Dendritic cell treated with granulocyte-macrophage colony-stimulating factor and Interleukin-4, amounts not matched to agents 40 ng/mL and 50 ng/mL, for 4 days (primary cell): ENCODE measurements around the gene ECM2.

Source experiments
- H3K27ac Mint-ChIP-seq: one replicate; pipeline ENCODE4 v1.8.0; 2022; ENCODE audit warnings: mild to moderate bottlenecking, mixed read lengths
- H3K27me3 Mint-ChIP-seq: one replicate; pipeline ENCODE4 v1.8.0; 2022; ENCODE audit warnings: mild to moderate bottlenecking, mixed read lengths
- H3K36me3 Mint-ChIP-seq: one replicate; pipeline ENCODE4 v1.8.0; 2022; ENCODE audit warnings: low read depth, mixed read lengths
- H3K4me1 Mint-ChIP-seq: one replicate; pipeline ENCODE4 v1.8.0; 2022; ENCODE audit warnings: low read depth, mixed read lengths
- H3K4me3 Mint-ChIP-seq: one replicate; pipeline ENCODE4 v1.8.0; 2022; ENCODE audit warnings: mild to moderate bottlenecking, moderate library complexity, mixed read lengths
- H3K9me3 Mint-ChIP-seq: one replicate; pipeline ENCODE4 v1.8.0; 2022; ENCODE audit warnings: mixed read lengths
- intact Hi-C: fragments of 100-400 bp; cut with micrococcal nuclease; formaldehyde crosslinking; loops from one replicate; pipeline ENCODE4 v1.15.0; 2022

The ECM2 gene

DNA sequence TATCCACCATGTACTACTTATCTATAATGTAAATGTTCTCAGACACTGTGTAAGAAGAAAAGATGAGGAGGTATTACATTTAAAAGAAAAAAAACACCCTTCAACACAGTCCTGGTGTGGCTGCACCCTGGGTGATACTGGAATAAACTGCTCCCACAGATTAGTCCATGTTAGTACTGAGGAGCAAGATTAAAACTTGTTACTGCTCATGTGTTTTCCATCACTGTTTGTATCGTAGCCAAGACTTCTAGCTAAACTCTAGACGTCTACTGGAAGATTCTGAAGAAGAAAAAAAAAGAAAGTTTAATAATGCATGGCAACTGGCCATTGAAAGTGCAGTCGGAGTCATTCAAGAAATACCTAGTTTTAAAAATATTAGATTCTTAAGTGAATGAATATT is 53.5 kb downstream of the ECM2 start, which contains the start of gene ASPN:
TSS of gene ASPN (minus strand) at position 178 of the 400 bp plus-strand sequence.
- Mint-ChIP-seq H3K27ac (peak within 1 kb of the TSS; percentile 24), H3K4me1 (peaks cover 18% of the 10 kb centered on the region), H3K36me3 (no peaks in the 10 kb centered on the region), H3K4me3 (no peak within 1 kb of the TSS), H3K9me3 (no peaks in the 10 kb centered on the region), H3K27me3 (no peaks in the 10 kb centered on the region)
- intact Hi-C loops = no loop called here

DNA sequence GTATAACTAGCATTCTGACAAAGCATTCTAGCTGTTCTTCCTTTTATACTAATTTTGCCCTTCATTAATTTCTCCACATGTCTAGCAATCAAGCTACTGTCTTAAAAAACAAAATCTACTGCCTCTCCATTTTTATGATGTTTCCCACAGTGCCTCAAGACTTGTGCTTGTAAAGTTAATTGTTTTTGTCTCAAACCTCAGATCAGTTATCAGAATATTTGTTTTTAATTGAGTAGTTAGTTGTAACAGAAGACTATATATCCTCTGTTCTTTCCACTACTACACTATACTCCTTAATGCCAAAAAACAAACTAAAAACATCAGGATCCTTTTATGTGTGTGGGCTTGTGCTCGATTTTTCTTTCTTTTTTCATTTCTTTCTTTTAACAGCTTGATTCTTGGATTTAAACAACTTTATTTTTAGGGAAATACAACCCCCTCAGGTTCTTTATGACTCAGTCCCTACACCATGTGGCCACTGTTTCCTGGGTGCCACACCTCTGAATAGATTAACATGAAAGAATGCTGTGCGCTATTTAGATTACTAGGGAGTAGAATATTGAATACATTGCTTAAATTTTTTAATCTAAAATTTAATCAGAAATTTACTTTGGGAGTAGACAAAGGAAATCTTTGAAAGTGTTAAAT is 54.7 kb downstream of the ECM2 start:
- Mint-ChIP-seq H3K4me3 (no peak overlapping the region), H3K36me3 (no peaks in the 10 kb centered on the region), H3K27ac (peak overlapping the region; percentile 24), H3K9me3 (no peaks in the 10 kb centered on the region), H3K4me1 (peaks cover 13% of the 10 kb centered on the region), H3K27me3 (no peaks in the 10 kb centered on the region)
- intact Hi-C loops = no loop called here

DNA sequence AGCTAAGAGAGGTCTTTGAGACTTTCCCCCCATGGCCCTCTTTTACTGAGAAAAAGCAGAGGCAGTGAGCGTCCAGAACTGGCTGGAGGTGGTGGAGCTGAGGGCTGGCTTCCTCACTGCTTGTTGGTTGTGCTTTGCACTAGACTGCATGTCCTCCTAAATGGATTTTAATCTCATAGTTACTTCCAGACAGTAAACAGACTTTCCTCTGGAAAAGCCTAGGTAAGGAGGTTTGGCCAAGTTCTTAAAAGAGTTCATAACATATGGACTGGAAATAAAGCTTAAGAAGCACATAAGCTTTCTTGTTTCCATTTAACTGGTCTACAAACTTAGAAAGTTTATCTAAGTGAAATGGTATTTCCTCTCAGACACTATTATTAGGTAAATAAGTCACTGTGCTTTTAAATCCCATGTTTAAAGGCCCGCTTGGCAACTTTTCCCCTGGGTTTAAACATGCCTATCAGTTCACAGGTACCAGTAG is 55.5 kb downstream of the ECM2 start:
- H3K4me3 Mint-ChIP-seq = no peak overlapping the region
- no peaks in the 10 kb centered on the region for H3K27me3 Mint-ChIP-seq
- no peaks in the 10 kb centered on the region for H3K36me3 Mint-ChIP-seq
- H3K27ac Mint-ChIP-seq = no peak overlapping the region
- H3K4me1 Mint-ChIP-seq = peaks cover 13% of the 10 kb centered on the region
- intact Hi-C loops = no loop called here
- H3K9me3 Mint-ChIP-seq = no peaks in the 10 kb centered on the region

DNA sequence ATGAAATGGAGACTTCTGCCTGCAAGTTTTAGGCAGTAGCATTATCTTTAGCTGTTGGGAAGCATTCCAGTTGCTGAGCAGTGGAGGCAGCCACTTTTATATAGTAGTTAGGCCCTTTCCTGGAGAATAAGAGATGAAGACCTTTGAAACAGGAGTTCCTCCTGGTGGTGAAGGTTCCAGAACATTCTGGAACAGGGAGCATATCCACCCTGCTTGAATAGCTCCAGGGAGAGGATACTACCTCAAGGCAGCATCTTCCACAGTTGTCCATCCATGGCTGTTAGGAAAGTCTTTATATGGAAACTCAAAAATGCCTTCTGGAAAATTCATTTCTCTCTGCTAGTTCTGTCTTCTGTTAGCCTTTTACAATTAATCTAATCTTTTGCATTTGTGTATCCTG is 56.4 kb downstream of the ECM2 start:
- peaks cover 13% of the 10 kb centered on the region for H3K4me1 Mint-ChIP-seq
- no peaks in the 10 kb centered on the region for H3K27me3 Mint-ChIP-seq
- no peak overlapping the region for H3K4me3 Mint-ChIP-seq
- intact Hi-C loops = no loop called here
- H3K9me3 Mint-ChIP-seq = no peaks in the 10 kb centered on the region
- no peaks in the 10 kb centered on the region for H3K36me3 Mint-ChIP-seq
- no peak overlapping the region for H3K27ac Mint-ChIP-seq

DNA sequence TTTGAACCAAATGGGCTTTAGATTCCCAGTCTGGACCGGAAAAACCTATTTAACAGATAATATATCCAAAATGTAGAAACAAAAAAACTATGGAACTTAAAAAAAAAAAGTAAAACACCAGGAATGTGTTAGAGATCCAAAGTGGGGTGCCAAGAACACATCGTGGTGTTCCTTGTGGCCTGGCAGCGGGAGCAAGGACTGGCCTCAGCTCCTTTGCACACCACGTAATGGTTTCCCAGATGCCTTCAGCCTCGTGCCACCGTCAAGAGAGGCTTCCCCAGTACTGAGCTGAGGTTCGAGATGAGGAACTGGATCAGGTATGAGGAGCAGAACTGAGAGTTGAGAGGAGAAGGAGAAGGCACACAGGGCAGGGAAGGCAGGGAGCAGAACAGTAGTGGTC is 57.0 kb downstream of the ECM2 start:
- no peaks in the 10 kb centered on the region for H3K36me3 Mint-ChIP-seq
- H3K4me3 Mint-ChIP-seq = no peak overlapping the region
- intact Hi-C loops = no loop called here
- no peak overlapping the region for H3K27ac Mint-ChIP-seq
- H3K4me1 Mint-ChIP-seq = peaks cover 13% of the 10 kb centered on the region
- H3K27me3 Mint-ChIP-seq = no peaks in the 10 kb centered on the region
- no peaks in the 10 kb centered on the region for H3K9me3 Mint-ChIP-seq

DNA sequence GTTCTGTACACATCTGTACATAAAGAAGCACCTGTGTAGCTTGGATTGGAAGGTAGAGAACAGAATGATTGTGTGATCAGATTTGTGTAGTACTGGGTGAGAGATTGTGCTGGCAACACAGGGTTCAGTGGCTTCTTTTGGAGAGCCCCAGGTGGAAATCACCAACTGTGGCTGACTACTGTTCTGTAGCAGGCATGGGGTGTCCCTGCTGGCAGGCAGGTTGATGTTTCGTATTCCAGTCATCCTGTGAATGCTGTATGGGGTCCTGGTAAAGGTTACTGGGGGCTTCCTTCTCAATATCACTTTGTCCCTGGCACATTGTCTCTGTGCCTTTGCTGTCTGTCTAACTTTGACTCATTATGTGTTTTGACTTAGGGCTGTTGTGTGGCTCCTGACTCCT is 58.8 kb downstream of the ECM2 start:
- H3K27me3 Mint-ChIP-seq = no peaks in the 10 kb centered on the region
- H3K4me3 Mint-ChIP-seq = no peak overlapping the region
- no peaks in the 10 kb centered on the region for H3K36me3 Mint-ChIP-seq
- H3K4me1 Mint-ChIP-seq = peaks cover 13% of the 10 kb centered on the region
- intact Hi-C loops = no loop called here
- H3K9me3 Mint-ChIP-seq = no peaks in the 10 kb centered on the region
- H3K27ac Mint-ChIP-seq = no peak overlapping the region

DNA sequence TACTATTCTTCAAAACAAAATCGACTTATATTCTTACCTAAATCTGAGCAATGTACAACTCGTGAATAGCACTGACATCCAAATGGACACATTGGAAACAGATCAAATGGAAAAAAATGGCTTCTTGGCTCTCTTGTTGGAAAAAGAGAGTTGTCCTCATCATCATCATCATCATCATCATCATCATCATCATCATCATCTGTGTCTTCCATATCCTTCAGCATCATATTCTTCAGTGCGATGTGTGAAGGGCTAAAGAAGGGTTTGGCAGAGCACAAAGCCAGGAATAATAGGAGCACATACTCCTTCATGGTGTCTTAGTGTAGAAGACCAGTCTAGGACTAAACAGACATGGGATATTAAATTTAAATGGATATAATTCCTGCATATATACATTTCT is 61.2 kb downstream of the ECM2 start:
- no peaks in the 10 kb centered on the region for H3K9me3 Mint-ChIP-seq
- no peak overlapping the region for H3K4me3 Mint-ChIP-seq
- H3K27ac Mint-ChIP-seq = no peak overlapping the region
- no peaks in the 10 kb centered on the region for H3K27me3 Mint-ChIP-seq
- H3K4me1 Mint-ChIP-seq = peaks cover 5% of the 10 kb centered on the region
- no peaks in the 10 kb centered on the region for H3K36me3 Mint-ChIP-seq
- intact Hi-C loops = no loop called here

DNA sequence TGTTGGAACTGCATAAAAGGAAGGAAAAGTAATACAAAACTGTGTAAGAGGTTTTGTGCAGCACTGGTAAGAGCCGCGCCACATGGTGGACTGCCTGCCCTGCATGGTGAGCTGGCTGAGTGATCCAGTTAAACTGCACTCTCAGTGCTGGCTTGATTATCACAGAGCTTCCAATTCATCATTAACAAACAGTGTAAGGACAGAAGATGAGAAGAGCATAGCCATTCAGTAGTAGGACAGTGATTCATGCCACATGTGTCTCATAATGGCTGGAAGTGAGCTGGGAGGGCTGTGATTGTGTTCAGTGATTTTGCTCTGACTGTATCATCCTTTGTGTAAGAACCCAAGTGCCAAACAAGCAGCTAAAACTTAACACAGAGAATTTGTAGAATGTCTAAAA is 67.6 kb downstream of the ECM2 start:
- Mint-ChIP-seq H3K27me3 (no peaks in the 10 kb centered on the region), H3K4me1 (no peaks in the 10 kb centered on the region), H3K9me3 (no peaks in the 10 kb centered on the region), H3K27ac (no peak overlapping the region), H3K4me3 (no peak overlapping the region), H3K36me3 (no peaks in the 10 kb centered on the region)
- intact Hi-C loops = no loop called here

DNA sequence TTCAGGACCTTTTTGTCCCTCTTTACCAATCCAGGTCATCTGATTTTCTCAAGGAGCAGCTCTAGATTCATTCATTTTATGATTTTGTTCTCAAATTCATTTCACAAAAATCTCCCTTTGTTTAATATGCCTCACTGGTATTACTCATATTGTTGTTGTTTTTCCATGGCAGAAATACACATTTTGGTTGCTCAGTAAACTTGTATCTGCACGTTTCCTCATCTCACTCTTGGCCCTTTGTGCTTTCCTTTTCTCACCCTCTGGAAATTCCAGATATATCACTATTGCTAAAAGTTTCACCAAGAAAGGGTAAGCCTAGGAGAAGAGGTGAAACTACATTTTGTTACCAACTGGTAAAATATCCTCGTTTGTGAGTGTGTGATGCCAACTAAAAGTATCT is 68.3 kb downstream of the ECM2 start:
- Mint-ChIP-seq H3K27me3 (no peaks in the 10 kb centered on the region), H3K4me1 (no peaks in the 10 kb centered on the region), H3K36me3 (no peaks in the 10 kb centered on the region), H3K9me3 (no peaks in the 10 kb centered on the region), H3K27ac (no peak overlapping the region), H3K4me3 (no peak overlapping the region)
- intact Hi-C loops = no loop called here

DNA sequence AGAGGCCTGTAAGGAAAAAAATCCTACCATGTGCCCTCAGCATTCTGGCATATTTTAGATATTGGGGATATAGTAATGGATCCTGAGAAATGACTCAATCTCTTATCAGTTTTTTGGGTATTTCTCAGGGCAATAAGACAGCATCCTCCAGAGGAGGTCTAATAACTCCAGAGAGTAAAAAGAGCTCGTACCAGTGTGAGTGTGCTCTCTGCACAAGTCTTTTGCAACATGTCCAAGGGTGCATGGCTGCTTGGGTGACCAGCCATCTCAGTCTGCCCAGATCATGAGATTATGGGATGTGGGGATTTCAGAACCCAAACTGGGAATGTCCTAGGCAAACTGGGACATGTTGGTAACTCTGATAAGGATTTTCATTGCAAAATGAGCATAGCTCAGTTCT is 68.7 kb downstream of the ECM2 start:
- no peak overlapping the region for H3K4me3 Mint-ChIP-seq
- H3K27ac Mint-ChIP-seq = no peak overlapping the region
- intact Hi-C loops = no loop called here
- no peaks in the 10 kb centered on the region for H3K4me1 Mint-ChIP-seq
- no peaks in the 10 kb centered on the region for H3K9me3 Mint-ChIP-seq
- no peaks in the 10 kb centered on the region for H3K36me3 Mint-ChIP-seq
- no peaks in the 10 kb centered on the region for H3K27me3 Mint-ChIP-seq

DNA sequence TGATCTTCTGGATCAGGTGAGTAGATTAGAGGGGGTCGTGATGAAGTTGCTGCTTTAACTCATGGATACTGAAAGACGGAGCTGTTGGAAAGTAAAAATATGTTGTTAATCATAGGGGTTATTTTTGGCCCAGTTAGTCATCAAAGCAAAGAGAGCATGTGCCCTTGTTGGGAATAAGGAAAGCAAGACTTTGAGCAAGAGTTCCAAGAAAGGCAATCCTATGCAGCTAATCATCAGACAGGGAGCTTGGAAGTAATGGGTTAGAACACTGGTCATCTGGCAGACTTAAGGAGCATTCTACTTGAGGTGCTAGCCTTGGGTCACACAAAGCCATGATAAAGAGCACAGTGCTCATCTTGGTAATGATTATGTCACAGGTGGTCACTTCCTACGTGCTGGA is 71.8 kb downstream of the ECM2 start:
- Mint-ChIP-seq H3K4me3 (no peak overlapping the region), H3K27me3 (no peaks in the 10 kb centered on the region), H3K9me3 (no peaks in the 10 kb centered on the region), H3K4me1 (no peaks in the 10 kb centered on the region), H3K36me3 (no peaks in the 10 kb centered on the region), H3K27ac (no peak overlapping the region)
- intact Hi-C loops = no loop called here

DNA sequence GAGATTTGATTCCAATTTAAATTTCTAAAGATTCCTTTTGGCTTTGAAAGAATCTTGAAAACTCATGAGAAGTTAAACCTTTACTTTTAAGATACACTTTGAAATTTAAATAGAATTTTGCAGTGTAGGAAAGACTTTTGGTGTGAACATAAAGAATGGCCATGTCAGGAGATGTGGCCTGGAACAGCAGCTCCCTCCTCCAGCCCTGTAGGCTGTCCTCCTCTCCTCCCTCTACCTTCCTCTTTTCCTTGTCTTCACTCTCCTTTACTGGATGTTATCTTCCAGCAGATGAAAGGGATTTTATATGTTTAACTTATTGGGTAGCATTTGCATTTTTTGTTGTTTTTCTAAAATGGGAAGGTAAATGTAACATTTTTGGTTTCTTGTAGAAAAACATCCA is 72.4 kb downstream of the ECM2 start:
- H3K27me3 Mint-ChIP-seq = no peaks in the 10 kb centered on the region
- no peaks in the 10 kb centered on the region for H3K4me1 Mint-ChIP-seq
- H3K4me3 Mint-ChIP-seq = no peak overlapping the region
- no peaks in the 10 kb centered on the region for H3K36me3 Mint-ChIP-seq
- intact Hi-C loops = no loop called here
- no peak overlapping the region for H3K27ac Mint-ChIP-seq
- no peaks in the 10 kb centered on the region for H3K9me3 Mint-ChIP-seq

DNA sequence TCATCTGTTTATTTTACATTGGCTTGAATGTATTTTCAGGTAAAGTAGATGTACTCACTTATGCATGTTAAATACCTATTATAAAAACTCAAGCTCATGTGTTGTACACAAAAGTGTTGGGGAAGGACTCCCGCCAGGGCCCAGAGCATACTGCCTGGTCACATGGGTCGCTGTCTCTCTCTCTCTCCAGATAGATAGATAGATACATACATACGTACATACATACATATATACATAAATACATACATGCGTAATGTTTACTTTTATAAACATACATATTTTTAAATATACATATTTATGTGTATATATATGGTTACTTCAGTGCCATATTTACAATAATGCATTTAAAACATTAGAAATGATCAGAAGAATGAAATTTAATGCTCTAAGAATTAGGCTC is 78.2 kb downstream of the ECM2 start:
- Mint-ChIP-seq H3K9me3 (no peaks in the 10 kb centered on the region), H3K4me3 (no peak overlapping the region), H3K36me3 (no peaks in the 10 kb centered on the region), H3K27me3 (no peaks in the 10 kb centered on the region), H3K4me1 (no peaks in the 10 kb centered on the region), H3K27ac (no peak overlapping the region)
- intact Hi-C loops = no loop called here

DNA sequence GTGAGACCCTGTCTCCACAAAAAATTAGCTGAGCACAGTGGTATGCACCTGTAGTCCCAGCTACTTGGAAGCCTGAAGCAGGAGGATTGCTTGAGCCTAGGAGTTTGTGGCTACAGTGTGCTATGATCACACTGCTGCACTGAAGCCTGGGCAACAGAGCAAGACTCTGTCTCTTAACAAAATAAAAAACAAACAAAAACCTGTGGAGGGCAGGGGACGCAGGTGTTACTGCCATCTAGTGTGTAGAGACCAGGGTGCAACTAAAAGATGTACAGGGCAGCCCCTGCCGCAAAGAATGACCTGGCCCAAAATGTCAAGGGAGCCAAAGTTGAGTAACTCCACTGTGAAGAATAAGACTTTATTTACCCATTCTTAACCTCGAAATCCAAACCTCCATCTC is 80.6 kb downstream of the ECM2 start:
- intact Hi-C loops = no loop called here

DNA sequence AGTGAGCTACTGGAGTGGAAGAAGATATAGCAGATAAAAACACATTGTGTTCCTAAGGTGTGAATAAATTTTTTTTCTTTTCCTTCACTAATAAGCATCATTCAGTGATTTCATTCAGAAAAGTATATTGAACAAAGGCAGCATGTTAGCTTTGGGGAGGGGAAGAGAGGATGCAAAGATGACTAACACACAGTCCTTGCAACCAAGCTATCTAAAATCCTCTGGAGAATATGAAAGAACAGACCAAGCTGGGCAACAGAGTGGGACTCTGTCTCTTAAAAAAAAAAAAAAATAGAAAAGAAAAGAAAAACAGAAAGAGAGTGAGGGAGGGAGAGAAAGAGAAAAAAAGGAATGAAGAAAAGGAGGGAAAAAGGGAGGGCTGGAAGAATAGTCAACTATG is 89.3 kb downstream of the ECM2 start:
- intact Hi-C loops = no loop called here
- no peaks in the 10 kb centered on the region for H3K27me3 Mint-ChIP-seq

More for the DNA sequence above, 80.6 kb downstream of the ECM2 start:
- no peaks in the 10 kb centered on the region for H3K4me1 Mint-ChIP-seq
- no peak overlapping the region for H3K27ac Mint-ChIP-seq
- no peaks in the 10 kb centered on the region for H3K36me3 Mint-ChIP-seq
- no peak overlapping the region for H3K4me3 Mint-ChIP-seq
- no peaks in the 10 kb centered on the region for H3K9me3 Mint-ChIP-seq
- no peaks in the 10 kb centered on the region for H3K27me3 Mint-ChIP-seq

More for the DNA sequence above, 89.3 kb downstream of the ECM2 start:
- Mint-ChIP-seq H3K9me3 (no peaks in the 10 kb centered on the region), H3K4me1 (no peaks in the 10 kb centered on the region), H3K36me3 (no peaks in the 10 kb centered on the region), H3K27ac (no peak overlapping the region), H3K4me3 (no peak overlapping the region)
